Esophagus squamous epithelium (tissue), 5 donors: ENCODE results near the gene SKIDA1. TPM values are rescaled to one million over a fixed set of nuclear protein-coding genes. Genes with fewer than 3 reads are reported as not detected.

Experiments used
- DNase-seq: peaks from one replicate; lab custom pipeline; 2025; lab: John Stamatoyannopoulos, UW
- H3K27ac ChIP-seq, 4 donors: fragments of 200-600 bp; sonication (generic); one replicate each; pipeline ENCODE4 v1.5.1; 2016 to 2019; ENCODE audit warnings: mild to moderate bottlenecking in 1 of 4
- H3K27me3 ChIP-seq, 4 donors: fragments of 200-600 bp; sonication (generic); 1 replicate in 3 of 4; 2 replicates in 1 of 4; pipeline versions ENCODE4 v1.5.1 to v1.6.0; 2017 to 2021; ENCODE audit warnings: antibody characterized with exemption in 1 of 4
- H3K36me3 ChIP-seq, 3 donors: fragments of 200-600 bp; sonication (generic); one replicate each; pipeline ENCODE4 v1.5.1; 2016 to 2019
- H3K4me1 ChIP-seq, 3 donors: fragments of 200-600 bp; sonication (generic); one replicate each; pipeline ENCODE4 v1.5.1; 2017 to 2019
- H3K4me3 ChIP-seq, 4 donors: fragments of 200-600 bp; sonication (generic); 1 replicate in 3 of 4; 2 replicates in 1 of 4; pipeline ENCODE4 v1.5.1; 2016 to 2019; ENCODE audit warnings: mild to moderate bottlenecking in 2 of 4, moderate library complexity in 1 of 4
- H3K9me3 ChIP-seq, 3 donors: fragments of 200-600 bp; sonication (generic); one replicate each; pipeline ENCODE4 v1.5.1; 2016 to 2019
- CTCF ChIP-seq, 6 experiments: fragments of 450-650 bp in 4 of 6; fragments of 200-600 bp in 2 of 6; sonication (generic) in 2 of 6; IDR thresholded peaks; one replicate each; pipeline ENCODE4 v1.5.1; 2016 to 2019; ENCODE audit warnings: antibody characterized with exemption in 6 of 6, mild to moderate bottlenecking in 4 of 6, moderate library complexity in 4 of 6
- POLR2A ChIP-seq, 4 donors: fragments of 450-650 bp; IDR thresholded peaks; one replicate each; pipeline ENCODE4 v1.6.1; 2017; ENCODE audit warnings: antibody characterized with exemption in 4 of 4, mild to moderate bottlenecking in 4 of 4, moderate library complexity in 3 of 4
- WGBS, 2 donors: methylation state at CpG; one replicate each; pipeline ENCODE4 v1.1.5; 2018; 5-methylcytosine and 5-hydroxymethylcytosine counted together
- intact Hi-C: fragments of 100-400 bp; cut with DNase I; formaldehyde crosslinking; loops from one replicate; pipeline ENCODE4 v1.15.0; 2022
- total RNA-seq, 4 donors: library from RNA; depleted of rRNA; stranded (reverse); fragments of >200 nt; gene quantifications; one replicate each; pipeline ENCODE4 v1.1.0, GENCODE V29; 2016
- donor health status: DM: yes; HTN: yes; CAD: no.

The SKIDA1 gene
- total RNA-seq, 4 donors from 2014 or later = 0.53 to 0.57 (median 0.57) TPM; not detected in 1

GRCh38 chr10:21514129-21514817 is 11.2 kb downstream of the SKIDA1 start:
- no peaks in the 10 kb centered on the region for H3K9me3 ChIP-seq
- intact Hi-C loops = loop anchor here (10.0 kb wide), 1 partner anchor 721 kb away; no protein-coding TSS in a partner anchor
- peak overlapping the region in 1 of 4 donors; percentile 100 for H3K27ac ChIP-seq
- H3K36me3 ChIP-seq = no peaks in the 10 kb centered on the region
- TF ChIP-seq POLR2A (IDR thresholded peaks at IDR 0.05) = no peak
- TF ChIP-seq CTCF (IDR thresholded peaks at IDR 0.05) = no peak
- no peak for DNase-seq
- 66 to 68% methylated on average over 5 to 6 of the region's 6 CpGs for WGBS, 2 donors
- H3K27me3 ChIP-seq = peaks cover 0 to 38% (median 0%) of the 10 kb centered on the region in 4 donors
- H3K4me3 ChIP-seq = peak overlapping the region in 2 of 4 donors; percentile 53 to 70
- peaks cover 12 to 75% (median 14%) of the 10 kb centered on the region in 3 donors for H3K4me1 ChIP-seq

DNA sequence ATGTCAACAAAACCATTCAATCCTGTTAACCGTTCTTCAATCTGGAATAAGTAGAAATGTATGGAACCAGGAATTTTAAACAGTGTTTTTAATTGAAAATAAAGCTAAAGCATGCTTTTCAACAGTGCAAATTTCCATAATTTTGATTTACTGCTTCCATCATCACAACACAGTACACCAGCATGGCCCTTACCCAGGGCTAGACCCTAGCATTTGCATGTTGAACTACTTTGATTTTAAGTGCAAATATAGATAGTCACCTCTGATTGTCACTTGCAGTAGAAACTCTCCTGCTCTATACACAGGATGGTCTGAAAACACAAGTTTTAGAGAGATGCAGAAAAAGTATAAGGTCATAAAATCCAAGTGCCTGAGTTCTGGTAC is 12.1 kb downstream of the SKIDA1 start:
- Histone ChIP-seq H3K9me3 (no peaks in the 10 kb centered on the region), H3K27ac (no peak overlapping the region), H3K36me3 (no peaks in the 10 kb centered on the region), H3K4me3 (no peak overlapping the region), H3K4me1 (peaks cover 12 to 66% (median 13%) of the 10 kb centered on the region in 3 donors), H3K27me3 (peaks cover 0 to 30% (median 0%) of the 10 kb centered on the region in 4 donors)
- WGBS, 2 donors = 89 to 92% methylated on average over 1 of the region's 1 CpG
- no peak for DNase-seq
- TF ChIP-seq POLR2A (IDR thresholded peaks at IDR 0.05) (no peak), CTCF (IDR thresholded peaks at IDR 0.05) (no peak)
- intact Hi-C loops = loop anchor here (10.0 kb wide), 1 partner anchor 721 kb away; no protein-coding TSS in a partner anchor

- H3K9me3 ChIP-seq = no peaks in the 10 kb centered on the region
- H3K4me1 ChIP-seq = peaks cover 7 to 60% (median 12%) of the 10 kb centered on the region in 3 donors
- H3K36me3 ChIP-seq = no peaks in the 10 kb centered on the region
- intact Hi-C loops = loop anchor here (10.0 kb wide), 1 partner anchor 722 kb away; no protein-coding TSS in a partner anchor
- H3K4me3 ChIP-seq = no peak overlapping the region
- peaks cover 0 to 23% (median 0%) of the 10 kb centered on the region in 4 donors for H3K27me3 ChIP-seq
- WGBS, 2 donors = 87 to 88% methylated on average over 2 of the region's 2 CpGs
- no peak for DNase-seq
- no peak for TF ChIP-seq CTCF (IDR thresholded peaks at IDR 0.05)
- no peak for TF ChIP-seq POLR2A (IDR thresholded peaks at IDR 0.05)
- no peak overlapping the region for H3K27ac ChIP-seq
These were observed 12.7 kb downstream of the SKIDA1 start for GRCh38 chr10:21512573-21513404.

- no peaks in the 10 kb centered on the region for H3K9me3 ChIP-seq
- H3K4me1 ChIP-seq = peaks cover 4 to 56% (median 12%) of the 10 kb centered on the region in 3 donors
- peaks cover 0 to 23% (median 0%) of the 10 kb centered on the region in 4 donors for H3K27me3 ChIP-seq
- H3K27ac ChIP-seq = no peak overlapping the region
- intact Hi-C loops = loop anchor here (10.0 kb wide), 1 partner anchor 723 kb away; no protein-coding TSS in a partner anchor
- TF ChIP-seq CTCF (IDR thresholded peaks at IDR 0.05) (no peak), POLR2A (IDR thresholded peaks at IDR 0.05) (no peak)
- H3K36me3 ChIP-seq = no peaks in the 10 kb centered on the region
- H3K4me3 ChIP-seq = no peak overlapping the region
- 86 to 93% methylated on average over 3 of the region's 3 CpGs for WGBS, 2 donors
- DNase-seq = no peak
These were observed 13.4 kb downstream of the SKIDA1 start for GRCh38 chr10:21511946-21512572.
